Thyroid gland (tissue), 4 donors: ENCODE measurements around the gene FGF22.

Experiments
- POLR2A ChIP-seq, 2 donors: fragments of 450-650 bp; IDR thresholded peaks; one replicate each; pipeline ENCODE4 v1.6.1; 2017; ENCODE audit warnings: antibody characterized with exemption in 2 of 2, mild to moderate bottlenecking in 2 of 2, moderate library complexity in 1 of 2
- TF ChIP-seq, protein P1 (sequence below), 6 experiments: fragments of 200-600 bp in 3 of 6; fragments of 450-650 bp in 3 of 6; sonication (generic) in 3 of 6; IDR thresholded peaks; one replicate each; pipeline ENCODE4 v1.5.1; 2016 to 2019; ENCODE audit warnings: antibody characterized with exemption in 6 of 6, mild to moderate bottlenecking in 2 of 6, inconsistent platforms in 1 of 6, moderate library complexity in 1 of 6

DNA sequence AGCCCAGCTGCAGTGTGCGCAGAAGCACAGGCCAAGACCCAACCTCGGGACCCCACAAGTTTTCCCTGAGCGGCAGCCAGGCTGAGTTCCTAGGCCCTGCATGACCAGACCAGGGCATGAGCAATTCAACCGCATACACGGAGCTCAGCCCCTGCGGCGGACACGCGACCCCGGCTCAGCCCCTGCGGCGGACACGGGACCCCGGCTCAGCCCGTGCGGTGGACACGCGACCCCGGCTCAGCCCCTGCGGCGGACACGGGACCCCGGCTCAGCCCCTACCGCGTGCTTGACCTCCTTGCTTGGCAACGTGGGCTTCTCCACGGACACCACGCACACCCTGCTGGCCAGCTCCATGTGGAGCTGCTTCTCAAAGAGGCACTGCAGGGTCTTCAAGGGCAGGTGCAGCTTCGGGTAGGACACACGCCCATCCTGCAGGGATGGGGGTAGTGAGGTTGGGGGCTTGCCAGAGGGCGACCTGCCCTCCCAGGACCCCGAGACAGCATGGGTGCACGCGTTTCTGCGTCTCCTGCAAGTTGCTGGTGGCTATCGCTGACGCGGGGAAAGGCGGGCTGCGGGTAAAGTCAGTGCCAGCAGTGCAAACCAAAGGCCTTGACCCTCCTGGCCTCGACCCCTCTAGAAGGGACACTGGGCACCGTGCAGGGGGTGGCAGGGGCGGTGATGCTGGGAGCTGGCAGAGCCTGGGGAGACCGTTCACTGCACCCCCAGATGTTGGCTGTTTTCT is 16.3 kb upstream of the FGF22 start:
- TF ChIP-seq, protein P1, sequence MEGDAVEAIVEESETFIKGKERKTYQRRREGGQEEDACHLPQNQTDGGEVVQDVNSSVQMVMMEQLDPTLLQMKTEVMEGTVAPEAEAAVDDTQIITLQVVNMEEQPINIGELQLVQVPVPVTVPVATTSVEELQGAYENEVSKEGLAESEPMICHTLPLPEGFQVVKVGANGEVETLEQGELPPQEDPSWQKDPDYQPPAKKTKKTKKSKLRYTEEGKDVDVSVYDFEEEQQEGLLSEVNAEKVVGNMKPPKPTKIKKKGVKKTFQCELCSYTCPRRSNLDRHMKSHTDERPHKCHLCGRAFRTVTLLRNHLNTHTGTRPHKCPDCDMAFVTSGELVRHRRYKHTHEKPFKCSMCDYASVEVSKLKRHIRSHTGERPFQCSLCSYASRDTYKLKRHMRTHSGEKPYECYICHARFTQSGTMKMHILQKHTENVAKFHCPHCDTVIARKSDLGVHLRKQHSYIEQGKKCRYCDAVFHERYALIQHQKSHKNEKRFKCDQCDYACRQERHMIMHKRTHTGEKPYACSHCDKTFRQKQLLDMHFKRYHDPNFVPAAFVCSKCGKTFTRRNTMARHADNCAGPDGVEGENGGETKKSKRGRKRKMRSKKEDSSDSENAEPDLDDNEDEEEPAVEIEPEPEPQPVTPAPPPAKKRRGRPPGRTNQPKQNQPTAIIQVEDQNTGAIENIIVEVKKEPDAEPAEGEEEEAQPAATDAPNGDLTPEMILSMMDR (IDR thresholded peaks at IDR 0.05), result no peak
- TF ChIP-seq POLR2A (IDR thresholded peaks at IDR 0.05), result no peak
